Astrocyte (in vitro differentiated cells and primary cell): Measurements from ENCODE around the gene COL8A2.

Experiments
- EZH2 ChIP-seq: IDR thresholded peaks from 2 replicates; pipeline ENCODE4 v1.6.1; 2012; ENCODE audit warnings: mild to moderate bottlenecking, low read length, inconsistent platforms; ENCODE audit not compliant: insufficient read depth
- TF ChIP-seq, protein P1 (sequence below): IDR thresholded peaks from 2 replicates; pipeline ENCODE4 v1.5.1; 2011; ENCODE audit warnings: low read depth, mild to moderate bottlenecking, inconsistent platforms, low read length, moderate library complexity; ENCODE audit not compliant: insufficient read depth

DNA sequence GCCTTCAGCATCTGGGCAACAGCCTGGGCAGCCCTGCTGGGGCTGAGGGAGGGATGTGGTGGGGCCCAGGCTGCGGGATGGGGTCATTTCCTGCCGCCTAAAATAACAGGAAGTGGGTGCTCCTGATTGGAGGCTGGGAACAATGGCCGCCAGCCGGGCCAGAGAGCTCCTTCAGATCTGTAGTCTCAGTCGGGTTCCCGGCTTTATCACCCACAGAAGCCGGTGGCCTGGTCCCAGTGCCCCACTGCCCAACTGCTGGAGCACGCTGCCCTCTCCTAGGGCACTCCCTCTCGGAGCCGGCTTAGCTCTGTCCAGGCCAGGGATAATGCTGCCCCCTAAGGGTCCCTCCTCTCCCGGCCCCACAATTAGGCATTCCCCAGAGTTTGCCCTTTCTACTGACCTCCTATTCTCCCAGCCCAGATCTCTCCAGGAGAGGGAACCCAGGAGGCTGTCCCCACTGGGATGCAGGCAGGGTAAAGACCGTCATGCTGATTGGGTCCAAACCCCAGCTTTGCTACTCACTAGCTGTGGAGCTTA lies 36.0 kb upstream of the COL8A2 start:
- TF ChIP-seq, protein P1, sequence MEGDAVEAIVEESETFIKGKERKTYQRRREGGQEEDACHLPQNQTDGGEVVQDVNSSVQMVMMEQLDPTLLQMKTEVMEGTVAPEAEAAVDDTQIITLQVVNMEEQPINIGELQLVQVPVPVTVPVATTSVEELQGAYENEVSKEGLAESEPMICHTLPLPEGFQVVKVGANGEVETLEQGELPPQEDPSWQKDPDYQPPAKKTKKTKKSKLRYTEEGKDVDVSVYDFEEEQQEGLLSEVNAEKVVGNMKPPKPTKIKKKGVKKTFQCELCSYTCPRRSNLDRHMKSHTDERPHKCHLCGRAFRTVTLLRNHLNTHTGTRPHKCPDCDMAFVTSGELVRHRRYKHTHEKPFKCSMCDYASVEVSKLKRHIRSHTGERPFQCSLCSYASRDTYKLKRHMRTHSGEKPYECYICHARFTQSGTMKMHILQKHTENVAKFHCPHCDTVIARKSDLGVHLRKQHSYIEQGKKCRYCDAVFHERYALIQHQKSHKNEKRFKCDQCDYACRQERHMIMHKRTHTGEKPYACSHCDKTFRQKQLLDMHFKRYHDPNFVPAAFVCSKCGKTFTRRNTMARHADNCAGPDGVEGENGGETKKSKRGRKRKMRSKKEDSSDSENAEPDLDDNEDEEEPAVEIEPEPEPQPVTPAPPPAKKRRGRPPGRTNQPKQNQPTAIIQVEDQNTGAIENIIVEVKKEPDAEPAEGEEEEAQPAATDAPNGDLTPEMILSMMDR: peak; percentile 13
- no peak for TF ChIP-seq EZH2
